Epithelial cell of prostate (primary cell): Measurements from ENCODE around the gene MSLN.

Source experiments
- DNase-seq: peaks from one replicate; pipeline ENCODE4 v3.0.0-alpha.2; 2011; ENCODE audit warnings: low read depth, low spot score
- H3K27ac ChIP-seq: fragments of 450-650 bp; 2 replicates; pipeline ENCODE4 v1.5.1; 2017; ENCODE audit warnings: mild to moderate bottlenecking

The MSLN gene

DNA sequence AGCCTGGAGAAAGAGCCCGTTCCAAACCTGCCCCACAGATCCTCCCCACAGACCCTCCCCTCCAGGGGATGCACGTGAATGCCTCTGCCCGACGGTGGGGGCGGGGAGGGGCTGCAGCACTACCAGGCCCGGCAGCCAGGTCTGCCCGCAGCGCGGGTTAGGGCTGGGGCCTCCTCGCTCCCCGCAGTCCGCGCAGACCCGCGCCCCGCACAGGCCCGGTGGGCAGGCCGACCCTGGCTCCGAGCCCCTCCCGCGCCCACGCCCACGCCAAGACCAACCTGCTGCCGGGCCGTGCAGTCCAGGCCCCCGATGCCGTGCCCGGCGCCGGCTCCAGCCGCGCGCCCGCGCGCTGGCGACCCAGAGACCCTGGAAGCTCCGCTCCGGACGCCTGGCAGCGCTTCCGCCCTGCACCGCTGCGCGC is 27.5 kb downstream of the MSLN start, which contains the start of gene RPUSD1:
Gene RPUSD1, minus strand, starts transcription at position 404 of the 421 bp plus-strand sequence. CDS start 644 bp downstream, outside the sequence.
- DNase-seq, result no peak
- no peak within 1 kb of the TSS for H3K27ac ChIP-seq

DNA sequence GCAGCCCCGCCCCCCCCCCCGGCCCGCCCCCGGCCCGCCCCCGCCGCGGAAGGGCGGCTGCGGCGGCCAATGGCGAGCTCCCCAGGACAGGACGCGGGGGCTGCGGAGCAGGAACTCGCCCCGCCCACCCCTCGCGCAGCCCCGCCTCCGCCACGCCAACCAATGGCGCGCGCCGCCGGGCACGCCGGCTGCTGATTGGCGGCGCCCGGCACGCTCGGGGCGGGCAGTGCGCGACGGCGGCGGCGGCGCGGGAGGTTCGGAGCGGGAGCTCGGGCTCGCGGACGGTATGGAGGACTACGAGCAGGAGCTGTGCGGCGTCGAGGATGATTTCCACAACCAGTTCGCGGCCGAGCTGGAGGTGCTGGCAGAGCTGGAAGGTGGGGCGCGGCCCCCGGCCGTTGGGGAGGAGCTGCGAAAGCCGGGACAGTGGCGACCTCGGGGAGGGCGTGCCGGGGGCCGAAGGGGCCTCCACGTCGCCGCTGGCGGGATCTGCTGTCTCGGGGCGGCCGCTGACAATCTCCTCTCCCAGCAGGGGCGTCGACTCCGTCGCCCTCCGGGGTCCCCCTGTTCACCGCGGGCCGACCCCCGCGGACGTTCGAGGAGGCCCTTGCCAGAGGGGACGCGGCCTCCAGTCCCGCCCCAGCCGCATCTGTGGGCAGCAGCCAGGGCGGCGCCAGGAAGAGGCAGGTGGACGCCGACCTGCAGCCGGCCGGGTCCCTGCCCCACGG is 28.0 kb downstream of the MSLN start, which contains the start of gene CHTF18:
Gene CHTF18, plus strand, starts transcription at position 222 of the 728 bp plus-strand sequence. Its CDS starts 65 bp downstream, at position 287.
- H3K27ac ChIP-seq, result no peak within 1 kb of the TSS
- peak; percentile 56 for DNase-seq

DNA sequence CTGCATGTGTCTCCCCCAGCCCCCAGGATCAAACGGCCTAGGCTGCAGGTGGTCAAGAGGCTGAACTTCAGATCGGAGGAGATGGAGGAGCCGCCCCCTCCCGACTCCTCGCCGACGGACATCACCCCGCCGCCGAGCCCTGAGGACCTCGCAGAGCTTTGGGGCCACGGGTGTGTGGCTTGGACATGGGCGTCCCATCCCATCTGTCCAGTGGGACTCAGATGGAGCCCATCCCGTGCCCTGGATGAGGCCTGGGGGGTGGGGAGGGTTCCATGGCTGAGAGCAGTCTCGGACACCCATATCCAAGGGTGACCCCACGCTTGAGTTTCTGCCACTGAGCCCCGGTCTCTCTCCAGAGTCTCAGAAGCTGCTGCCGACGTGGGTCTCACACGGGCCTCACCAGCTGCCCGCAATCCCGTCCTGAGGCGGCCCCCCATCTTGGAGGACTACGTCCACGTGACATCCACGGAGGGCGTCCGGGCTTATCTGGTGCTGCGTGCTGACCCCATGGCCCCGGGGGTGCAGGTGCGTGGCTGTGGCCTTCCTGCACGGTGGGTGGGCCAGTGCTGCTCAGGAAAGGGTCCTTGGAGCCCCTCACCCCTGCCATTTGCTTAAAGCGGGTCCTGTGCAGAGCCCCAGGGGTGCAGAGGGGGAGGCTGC is 28.8 kb downstream of the MSLN start:
- no peak overlapping the region for H3K27ac ChIP-seq
- DNase-seq, result no peak

DNA sequence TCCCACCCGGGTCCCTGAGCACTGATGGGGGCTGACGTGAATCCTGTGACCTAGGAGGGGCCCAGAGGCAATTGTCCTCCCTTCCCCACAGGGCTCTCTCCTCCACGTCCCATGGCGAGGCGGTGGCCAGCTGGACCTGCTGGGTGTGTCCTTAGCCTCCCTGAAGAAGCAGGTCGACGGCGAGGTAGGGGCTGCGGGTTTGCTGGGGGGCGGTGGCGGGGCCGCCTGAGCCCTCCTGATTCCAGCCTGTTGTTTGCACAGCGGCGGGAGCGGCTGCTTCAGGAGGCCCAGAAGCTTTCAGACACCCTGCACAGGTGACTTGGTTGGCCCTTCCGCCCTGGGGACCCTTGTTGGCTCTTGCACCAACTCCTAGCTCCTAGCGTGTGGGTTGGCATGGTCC is 29.6 kb downstream of the MSLN start:
- DNase-seq, result no peak
- H3K27ac ChIP-seq, result no peak overlapping the region

DNA sequence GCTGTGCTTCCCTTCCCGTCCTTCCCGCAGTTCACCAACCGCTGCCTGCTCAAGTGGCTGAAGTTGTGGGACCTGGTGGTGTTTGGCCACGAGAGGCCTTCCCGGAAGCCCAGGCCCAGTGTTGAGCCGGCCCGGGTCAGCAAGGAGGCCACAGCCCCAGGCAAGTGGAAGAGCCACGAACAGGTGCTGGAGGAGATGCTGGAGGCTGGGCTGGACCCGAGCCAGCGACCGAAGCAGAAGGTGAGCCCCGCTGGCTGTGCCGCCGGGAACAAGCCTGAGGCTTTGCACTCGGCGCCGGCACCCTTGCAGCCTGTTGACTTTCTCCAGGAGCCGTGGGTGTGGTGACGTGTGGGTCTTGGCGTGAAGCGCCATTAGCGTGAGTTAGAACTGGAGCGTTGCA is 30.6 kb downstream of the MSLN start:
- no peak for DNase-seq
- H3K27ac ChIP-seq, result no peak overlapping the region

DNA sequence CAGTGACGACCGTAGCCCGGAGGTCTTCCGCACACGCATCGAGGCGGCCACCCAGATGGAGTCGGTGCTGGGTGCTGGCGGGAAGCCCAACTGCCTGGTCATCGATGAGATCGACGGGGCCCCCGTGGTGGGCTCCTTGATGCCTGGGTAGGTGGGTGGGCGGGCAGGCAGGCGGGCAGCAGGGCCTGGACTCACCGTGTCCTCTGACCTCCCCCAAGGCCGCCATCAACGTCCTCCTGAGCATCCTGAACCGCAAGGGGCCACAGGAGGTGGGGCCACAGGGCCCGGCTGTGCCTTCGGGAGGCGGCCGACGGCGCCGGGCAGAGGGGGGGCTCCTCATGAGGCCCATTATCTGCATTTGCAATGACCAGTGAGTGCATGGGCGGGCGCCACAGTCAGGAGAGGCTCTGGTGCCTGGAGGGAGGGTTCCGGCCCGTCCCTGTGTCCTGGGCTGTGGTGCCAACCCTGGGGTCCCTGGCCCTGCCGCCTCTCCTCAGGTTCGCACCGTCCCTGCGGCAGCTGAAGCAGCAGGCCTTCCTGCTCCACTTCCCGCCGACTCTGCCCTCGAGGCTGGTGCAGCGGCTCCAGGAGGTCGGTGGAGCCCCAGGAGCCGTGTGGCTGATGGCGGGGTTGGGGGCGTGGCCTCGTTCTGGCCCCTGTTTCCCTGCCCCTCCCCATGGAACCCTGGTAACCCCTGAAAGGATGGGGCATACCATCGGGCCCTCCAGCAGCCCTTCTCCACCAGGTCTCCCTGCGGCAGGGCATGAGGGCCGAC is 31.9 kb downstream of the MSLN start:
- DNase-seq, result no peak
- no peak overlapping the region for H3K27ac ChIP-seq

DNA sequence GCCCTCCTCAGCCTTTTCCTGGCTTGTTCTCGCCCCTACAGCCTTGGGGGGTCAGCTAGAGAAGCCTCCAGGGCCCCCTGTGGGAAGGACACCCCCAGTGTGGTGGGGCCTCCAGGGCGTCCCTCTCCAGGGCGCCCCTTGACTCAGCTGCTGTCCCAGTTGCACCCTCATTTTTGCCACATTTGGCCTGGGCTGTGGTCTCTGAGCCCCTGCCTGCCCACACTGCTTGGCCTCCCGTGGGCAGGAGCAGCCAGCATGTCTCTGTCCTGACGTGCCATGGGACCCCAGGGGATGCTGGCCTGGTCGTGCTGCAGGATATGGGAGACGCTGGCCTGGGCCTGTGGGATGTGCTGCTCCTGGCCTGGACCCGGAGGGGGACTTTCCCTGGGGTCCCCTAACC is 32.9 kb downstream of the MSLN start:
- no peak overlapping the region for H3K27ac ChIP-seq
- no peak for DNase-seq

DNA sequence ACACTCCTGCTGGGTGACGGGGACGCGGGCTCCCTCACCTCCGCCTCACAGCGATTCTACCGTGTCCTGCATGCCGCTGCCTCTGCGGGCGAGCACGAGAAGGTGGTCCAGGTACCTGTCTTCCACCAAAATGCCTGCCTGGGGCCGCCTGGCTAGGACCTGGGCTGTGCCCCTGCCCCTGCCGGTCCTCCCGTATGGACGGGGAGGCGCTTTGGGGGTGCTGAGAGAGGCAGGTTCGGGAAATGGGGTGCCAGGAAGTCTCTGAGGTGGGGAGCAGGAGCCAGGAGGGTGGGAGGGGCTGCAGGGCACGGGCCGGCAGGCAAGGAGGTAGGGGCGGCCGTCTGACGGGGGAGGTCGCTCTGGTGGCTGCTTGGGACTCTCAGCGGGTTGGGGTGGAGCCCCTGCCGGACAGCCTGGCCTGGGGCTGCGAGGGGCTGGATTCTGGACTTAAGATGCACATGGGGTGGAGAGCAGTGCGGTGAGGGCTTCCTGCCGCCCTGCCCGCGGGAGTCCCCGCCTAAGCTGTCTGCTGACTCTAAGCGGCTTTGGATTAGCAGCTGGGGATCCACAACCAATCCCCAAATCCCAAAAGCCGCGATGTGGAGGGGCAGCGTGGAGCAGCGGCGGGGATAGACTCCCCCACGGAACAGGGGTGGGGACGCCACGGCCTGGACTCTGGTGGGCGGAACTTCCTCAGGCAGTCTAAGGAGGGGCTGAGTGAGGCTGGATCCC is 33.7 kb downstream of the MSLN start:
- H3K27ac ChIP-seq, result no peak overlapping the region
- no peak for DNase-seq

DNA sequence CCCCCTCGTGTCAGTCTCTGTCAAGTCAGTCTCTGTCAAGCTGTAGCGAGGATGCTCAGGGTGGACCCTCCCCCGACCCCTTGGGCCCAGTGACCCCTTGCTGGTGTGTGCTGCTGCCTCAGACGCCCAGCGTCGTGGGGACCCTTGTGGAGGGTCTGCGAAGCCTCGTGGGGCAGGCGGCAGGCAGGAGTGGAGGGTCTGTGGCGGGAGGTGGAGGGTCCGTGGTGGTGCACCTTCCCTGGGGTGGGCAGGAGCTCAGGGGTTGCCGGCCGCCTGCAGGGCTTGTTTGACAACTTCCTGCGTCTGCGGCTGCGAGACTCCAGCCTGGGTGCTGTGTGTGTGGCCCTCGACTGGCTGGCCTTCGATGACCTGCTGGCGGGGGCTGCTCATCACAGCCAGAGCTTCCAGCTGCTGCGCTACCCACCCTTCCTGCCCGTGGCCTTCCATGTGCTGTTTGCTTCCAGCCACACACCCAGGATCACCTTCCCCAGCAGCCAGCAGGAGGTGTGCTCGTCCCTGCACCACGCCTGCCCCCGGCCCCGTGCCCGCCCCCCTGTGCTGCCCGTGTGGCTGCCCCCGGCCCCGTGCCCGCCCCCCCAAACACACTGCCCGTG is 34.4 kb downstream of the MSLN start:
- DNase-seq, result no peak
- no peak overlapping the region for H3K27ac ChIP-seq

DNA sequence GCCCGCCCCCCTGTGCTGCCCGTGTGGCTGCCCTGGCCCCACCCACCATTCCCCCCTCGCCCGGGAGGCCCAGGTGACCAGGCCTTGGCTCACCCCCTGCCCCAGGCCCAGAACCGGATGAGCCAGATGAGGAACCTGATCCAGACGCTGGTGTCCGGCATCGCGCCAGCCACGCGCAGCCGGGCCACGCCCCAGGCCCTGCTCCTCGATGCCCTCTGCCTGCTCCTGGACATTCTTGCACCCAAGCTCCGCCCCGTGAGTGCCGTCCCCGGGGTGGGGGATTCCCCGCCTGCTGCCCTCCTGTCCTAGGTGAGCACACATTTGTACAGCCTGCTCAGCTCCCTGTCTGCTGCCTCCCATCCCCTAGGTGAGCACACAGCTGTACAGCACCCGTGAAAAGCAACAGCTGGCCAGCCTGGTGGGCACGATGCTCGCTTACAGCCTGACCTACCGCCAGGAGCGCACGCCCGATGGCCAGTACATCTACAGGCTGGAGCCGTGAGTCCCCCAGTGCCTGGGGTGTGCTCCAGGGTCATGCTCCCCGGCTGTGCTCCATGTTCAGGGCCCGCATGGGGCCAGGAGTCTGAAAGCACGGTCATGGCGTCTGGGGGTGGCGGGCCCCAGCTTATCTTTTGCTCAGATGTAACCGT is 35.2 kb downstream of the MSLN start:
- H3K27ac ChIP-seq, result no peak overlapping the region
- DNase-seq, result peak; percentile 43

DNA sequence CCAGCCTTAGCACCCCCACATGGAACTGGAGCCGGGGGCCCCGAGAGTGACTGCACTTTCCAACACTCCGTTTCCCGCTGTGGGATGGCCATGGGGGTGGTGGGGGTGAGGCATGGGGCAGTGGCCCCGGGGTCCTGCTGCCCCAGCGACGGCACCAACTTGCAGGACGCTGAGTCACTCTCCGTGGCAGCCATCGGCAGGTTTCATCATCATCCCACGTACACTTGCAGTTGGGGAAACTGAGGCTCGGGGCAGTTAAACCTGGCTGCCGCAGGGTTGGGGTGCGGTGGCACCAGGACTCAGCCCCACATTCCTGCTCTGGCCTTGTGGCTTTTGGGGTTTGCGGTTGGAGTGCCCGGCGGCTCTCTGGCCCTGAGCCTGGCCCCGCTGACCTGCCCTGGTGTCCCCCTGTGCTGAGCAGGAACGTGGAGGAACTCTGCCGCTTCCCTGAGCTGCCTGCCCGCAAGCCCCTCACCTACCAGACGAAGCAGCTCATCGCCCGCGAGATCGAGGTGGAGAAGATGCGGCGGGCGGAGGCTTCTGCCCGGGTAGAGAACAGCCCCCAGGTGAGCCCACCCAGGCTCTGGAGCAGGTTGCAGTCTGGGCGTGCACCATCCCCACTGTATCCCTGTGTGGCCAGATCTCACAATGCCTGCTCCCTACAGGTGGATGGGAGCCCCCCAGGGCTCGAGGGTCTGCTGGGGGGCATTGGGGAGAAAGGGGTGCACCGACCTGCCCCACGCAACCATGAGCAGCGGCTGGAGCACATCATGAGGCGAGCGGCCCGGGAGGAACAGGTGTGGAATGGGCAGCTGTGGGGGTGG is 36.0 kb downstream of the MSLN start:
- no peak for DNase-seq
- H3K27ac ChIP-seq, result no peak overlapping the region

DNA sequence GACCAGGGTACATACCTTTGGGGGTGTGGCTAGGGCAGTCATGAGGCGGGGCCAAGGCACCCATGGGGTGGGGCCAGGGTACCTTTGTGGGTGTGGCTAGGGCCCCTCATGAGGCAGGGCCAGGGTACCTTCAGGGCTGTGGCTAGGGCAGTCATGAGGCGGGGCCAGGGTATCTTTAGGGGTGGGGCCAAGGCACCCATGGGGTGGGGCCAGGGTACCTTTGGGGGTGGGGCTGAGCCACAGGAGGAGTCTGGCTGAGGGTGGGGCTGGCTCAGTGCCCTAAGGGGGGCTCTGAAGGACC is 36.5 kb downstream of the MSLN start:
- H3K27ac ChIP-seq, result no peak overlapping the region
- no peak for DNase-seq

DNA sequence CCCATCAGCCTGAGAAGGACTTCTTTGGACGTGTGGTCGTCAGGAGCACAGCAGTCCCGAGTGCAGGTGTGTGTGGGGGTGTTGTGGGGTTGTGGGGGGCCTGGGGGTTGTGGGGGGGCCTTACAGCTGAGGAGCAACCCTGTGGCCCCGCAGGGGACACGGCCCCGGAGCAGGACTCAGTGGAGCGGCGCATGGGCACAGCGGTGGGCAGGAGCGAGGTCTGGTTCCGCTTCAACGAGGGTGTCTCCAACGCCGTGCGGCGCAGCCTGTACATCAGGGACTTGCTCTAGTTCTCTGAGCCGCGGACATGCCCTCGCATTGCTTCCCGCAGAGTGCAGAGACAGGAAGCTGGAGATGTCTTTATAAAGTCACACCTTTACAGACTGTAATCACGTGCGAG is 37.2 kb downstream of the MSLN start:
- no peak overlapping the region for H3K27ac ChIP-seq
- no peak for DNase-seq

DNA sequence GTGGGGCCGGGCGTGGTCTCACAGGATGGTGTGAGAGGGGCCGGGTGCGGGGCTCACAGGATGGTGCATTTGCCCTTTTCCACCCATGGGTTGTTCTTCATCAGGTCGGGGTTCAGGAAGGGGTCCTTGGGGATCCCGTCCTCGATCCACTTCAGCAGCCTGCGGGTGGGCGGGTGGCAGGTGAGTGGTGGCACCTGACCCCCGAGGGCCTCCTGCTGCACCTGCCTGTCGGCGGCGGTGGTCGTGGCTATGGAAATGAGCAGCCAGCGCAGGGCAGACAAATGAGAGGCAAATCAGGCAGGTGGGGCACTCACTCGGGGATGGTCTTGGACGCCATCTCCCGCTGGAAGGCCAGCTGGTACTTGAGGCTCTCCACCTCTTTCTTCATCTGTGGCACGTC is 38.1 kb downstream of the MSLN start:
- H3K27ac ChIP-seq, result no peak overlapping the region
- no peak for DNase-seq

DNA sequence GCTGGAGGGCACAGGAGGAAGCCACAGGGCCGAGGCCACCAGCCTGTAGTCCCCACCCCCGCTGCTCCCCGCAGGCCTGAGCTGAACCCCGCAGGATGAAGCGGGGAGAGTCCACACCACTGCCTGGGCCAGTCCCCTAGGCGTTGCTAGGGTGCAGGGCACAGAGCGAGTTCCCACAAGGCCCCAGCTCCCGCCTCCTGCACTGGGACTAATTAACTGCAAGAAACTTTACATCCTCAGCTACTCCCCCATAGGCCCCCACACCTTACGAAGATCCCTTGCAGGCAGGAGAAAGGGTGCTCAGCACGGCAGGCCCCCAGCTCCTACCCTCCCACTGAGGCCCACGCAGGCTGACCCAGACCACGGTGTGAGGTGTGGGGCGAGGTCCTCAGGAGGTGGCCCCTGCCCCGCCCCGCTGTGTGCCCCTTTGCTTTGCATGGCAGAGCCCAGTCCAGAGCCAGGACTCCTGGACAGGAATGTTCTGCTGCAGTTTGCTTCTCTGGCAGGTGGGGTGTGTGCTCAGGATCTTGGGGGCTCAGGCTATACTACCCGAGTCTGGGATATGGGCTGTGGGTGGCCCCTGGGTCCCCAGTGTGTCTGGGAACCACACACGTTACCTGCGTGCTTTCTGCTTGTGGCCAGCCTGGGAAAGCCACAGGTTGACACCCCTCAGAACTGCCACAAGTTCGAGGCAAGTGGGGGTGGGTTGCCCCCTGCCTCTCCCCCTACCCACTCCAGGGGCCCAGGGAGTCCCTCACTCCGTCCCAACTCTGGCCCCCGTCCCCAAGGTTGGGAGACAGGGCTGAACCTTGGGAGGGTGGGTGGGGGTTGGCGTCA is 38.8 kb downstream of the MSLN start:
- no peak overlapping the region for H3K27ac ChIP-seq

DNA sequence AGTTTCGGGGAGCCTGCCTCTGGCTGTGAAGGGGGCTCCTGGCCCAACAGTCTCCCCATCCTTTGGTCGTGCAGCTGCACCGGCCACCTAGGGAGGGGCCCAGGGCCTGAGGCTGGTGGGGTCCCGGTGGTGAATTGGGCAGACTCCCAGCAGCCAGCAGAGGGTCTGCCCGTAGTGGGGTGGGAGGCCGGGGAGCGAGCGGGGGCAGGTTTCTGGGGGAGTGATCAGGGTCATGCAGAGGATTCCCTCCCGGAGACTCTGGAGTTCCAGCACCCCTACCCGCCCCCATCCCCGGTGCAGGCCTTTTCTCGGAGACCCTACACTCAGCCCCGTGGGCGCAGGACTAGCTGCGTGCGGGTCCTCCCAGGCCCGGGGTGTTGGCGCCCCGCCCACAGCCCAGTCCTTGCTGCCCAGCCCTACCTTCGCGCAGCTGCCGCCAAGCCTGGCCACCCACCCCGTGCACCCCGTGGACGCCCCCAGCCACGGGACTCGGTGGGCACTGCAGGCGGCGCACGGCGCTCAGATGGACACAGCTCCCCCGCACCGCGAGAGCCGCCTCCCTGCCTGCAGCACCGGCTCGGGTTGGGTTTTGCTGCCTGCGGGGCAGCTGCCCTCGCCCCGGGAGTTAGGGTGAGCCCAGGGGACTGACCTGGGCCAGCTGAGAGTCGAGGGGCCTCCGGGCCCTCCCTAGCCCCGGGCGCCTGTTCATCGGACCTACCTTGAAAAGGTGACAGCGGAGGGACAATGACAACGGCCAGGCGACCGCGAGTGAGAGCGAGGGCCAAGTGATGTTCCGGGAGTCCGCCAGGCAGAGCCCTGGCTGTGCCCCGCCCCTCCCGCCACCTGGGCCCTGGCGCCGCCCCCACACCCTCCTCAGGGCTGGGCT is 39.7 kb downstream of the MSLN start, which contains the start of gene GNG13:
Gene GNG13, minus strand, starts transcription at position 787 of the 886 bp plus-strand sequence. CDS start 1,657 bp downstream, outside the sequence.
- H3K27ac ChIP-seq, result no peak within 1 kb of the TSS
- no peak for DNase-seq

More for the DNA sequence above, 38.8 kb downstream of the MSLN start:
- DNase-seq, result no peak
